Fibroblast of pulmonary artery (primary cell): ENCODE data around the gene CBX1.

Experiments
- DNase-seq: peaks from one replicate; pipeline ENCODE4 v3.0.0-alpha.2; 2010; ENCODE audit warnings: low read depth
- H3K4me3 ChIP-seq: replicated peaks from 2 replicates; pipeline ENCODE4 v1.5.1; 2011; ENCODE audit warnings: low read depth, mild to moderate bottlenecking, control low read depth, low read length, moderate library complexity
- TF ChIP-seq, protein P1 (sequence below): IDR thresholded peaks from 2 replicates; pipeline ENCODE4 v1.5.1; 2011; ENCODE audit warnings: mild to moderate bottlenecking, control low read depth, low read length, inconsistent platforms; ENCODE audit errors: missing control alignments

The CBX1 gene

DNA sequence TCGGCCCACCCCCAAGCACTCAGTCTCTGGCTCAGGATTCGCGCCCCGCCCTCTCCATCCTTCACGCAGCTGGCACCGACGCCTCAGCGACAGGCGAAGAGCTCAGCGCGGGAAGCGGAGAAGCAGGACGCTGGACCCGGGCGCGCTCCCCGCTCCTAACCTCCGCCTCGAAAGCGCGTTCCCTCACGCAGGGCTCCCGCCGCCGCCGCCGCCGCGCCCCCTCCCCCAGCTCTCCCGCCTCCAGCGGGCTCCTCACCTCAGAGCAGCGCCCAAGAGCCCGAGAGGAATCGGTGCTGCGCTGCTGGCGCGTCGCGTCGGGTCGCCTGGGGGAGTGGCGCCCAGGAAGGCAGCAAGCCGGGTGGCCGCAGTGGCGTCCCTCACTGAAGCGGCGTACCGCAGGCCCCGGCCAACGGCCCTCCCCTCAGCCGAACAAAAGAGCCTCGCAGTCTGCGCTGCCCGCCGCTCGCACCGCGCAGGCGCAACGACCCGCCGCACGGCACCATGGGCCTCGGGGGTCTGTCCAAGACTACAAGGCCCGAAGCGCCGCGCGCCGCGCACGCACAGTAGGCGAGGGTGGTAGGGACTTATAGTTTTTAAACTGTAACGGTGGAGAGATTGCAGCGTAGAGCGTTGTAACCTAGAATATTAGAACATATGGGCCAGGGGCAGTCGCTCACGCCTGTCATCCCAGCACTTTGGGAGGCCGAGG lies at the start of gene CBX1:
Gene CBX1 (minus strand): TSS at position 467 of the 709 bp plus-strand sequence. CDS start 24,474 bp downstream, outside the sequence.
- TF ChIP-seq, protein P1, sequence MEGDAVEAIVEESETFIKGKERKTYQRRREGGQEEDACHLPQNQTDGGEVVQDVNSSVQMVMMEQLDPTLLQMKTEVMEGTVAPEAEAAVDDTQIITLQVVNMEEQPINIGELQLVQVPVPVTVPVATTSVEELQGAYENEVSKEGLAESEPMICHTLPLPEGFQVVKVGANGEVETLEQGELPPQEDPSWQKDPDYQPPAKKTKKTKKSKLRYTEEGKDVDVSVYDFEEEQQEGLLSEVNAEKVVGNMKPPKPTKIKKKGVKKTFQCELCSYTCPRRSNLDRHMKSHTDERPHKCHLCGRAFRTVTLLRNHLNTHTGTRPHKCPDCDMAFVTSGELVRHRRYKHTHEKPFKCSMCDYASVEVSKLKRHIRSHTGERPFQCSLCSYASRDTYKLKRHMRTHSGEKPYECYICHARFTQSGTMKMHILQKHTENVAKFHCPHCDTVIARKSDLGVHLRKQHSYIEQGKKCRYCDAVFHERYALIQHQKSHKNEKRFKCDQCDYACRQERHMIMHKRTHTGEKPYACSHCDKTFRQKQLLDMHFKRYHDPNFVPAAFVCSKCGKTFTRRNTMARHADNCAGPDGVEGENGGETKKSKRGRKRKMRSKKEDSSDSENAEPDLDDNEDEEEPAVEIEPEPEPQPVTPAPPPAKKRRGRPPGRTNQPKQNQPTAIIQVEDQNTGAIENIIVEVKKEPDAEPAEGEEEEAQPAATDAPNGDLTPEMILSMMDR: no peak
- peak within 1 kb of the TSS; percentile 75 for H3K4me3 ChIP-seq
- peak; percentile 96 for DNase-seq

DNA sequence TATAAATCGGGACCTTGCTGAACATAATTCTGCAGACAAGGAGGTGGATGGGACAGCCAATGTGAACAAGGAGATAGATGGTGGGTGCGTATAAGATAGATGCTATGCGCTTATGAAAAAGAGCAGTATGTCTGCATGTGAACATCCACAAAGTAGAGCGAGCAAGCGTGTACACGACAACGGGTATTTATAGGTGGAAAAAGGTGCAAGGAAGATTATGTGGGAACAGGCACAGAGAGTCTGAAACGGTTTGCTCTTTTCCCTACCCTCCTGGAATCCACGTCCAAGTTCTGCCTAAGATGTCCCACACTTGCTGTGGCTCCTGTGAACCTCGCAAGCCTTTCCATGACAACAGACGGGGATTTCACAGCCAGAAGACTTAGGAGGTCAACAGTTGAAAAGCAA lies 49.3 kb upstream of the CBX1 start:
- DNase-seq: no peak
- no peak overlapping the region for H3K4me3 ChIP-seq
- TF ChIP-seq, protein P1: no peak

DNA sequence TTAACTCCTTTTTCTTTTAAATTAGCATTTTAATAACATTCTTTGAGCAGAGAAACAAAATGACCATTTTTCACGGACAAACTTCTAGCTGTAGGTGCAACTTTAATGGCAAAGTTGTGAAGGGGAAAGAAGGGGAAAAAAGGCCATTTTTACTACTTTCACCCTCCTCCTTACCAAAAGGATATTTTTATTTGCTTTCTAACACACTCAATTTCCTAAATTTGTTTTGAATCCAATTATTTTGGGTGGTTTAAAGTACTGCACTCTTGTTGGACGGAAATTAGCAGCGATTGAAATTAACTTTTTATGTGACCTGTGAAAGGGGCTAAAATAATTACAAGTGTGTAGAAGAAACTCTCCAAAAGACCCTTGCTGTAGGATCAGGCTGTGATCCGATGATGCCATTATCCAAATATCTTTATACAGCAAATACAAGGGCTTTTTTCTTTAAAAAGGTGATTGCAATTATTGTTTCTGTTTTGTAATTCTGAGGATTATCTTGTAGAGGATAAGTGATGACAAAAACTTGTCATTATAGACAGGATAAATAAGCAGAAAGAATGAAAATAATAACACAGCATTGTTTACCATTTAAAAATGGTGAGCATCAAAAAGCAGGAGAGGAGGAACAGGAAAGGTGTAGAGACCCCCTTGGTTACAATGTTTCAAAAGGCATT lies 48.6 kb upstream of the CBX1 start:
- no peak for DNase-seq
- H3K4me3 ChIP-seq: no peak overlapping the region
- TF ChIP-seq, protein P1: no peak

DNA sequence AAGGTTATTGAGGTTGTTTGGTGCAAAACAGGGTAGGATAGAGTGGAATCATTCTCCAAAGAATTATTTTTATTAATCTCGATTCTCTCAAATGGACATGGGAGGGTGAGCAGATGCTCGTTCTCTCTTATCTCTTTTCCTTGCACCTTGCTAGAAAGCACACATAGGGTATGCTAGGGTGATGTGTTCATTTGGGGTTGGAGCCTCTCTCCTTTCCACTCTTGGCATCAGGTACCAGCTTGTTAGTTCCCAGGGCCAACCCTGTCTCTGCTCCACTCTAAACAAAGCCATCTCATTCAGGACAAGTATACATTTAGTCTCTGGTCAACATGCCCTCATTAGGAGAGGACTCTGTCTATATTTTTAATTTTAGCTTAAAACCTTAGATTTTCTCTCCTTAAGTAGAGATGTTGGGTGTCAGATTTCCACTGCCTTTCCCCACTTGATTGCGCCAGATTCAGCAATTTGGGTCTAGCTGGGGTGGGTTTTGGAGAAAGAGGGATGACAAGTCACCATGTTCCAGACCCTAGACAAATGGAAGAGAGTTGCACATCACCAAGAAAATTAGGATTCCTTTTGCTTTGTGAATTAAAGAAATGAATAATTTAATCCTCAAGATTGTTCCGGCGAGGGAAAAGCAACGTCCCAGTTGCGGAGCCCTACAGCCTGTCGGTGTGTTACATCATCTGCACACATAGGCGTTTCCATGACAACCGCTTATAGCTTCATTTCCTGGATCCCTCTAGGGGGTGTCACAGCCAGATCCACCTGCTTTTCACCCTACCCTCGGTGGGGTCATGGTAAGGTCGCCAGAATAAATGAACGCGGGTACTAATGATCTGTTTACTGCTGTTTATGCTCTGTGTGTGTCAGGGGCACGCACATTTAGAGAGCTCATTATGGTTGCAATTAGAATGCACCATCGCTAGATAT lies 47.8 kb upstream of the CBX1 start:
- DNase-seq: peak; percentile 10
- TF ChIP-seq, protein P1: no peak
- no peak overlapping the region for H3K4me3 ChIP-seq

DNA sequence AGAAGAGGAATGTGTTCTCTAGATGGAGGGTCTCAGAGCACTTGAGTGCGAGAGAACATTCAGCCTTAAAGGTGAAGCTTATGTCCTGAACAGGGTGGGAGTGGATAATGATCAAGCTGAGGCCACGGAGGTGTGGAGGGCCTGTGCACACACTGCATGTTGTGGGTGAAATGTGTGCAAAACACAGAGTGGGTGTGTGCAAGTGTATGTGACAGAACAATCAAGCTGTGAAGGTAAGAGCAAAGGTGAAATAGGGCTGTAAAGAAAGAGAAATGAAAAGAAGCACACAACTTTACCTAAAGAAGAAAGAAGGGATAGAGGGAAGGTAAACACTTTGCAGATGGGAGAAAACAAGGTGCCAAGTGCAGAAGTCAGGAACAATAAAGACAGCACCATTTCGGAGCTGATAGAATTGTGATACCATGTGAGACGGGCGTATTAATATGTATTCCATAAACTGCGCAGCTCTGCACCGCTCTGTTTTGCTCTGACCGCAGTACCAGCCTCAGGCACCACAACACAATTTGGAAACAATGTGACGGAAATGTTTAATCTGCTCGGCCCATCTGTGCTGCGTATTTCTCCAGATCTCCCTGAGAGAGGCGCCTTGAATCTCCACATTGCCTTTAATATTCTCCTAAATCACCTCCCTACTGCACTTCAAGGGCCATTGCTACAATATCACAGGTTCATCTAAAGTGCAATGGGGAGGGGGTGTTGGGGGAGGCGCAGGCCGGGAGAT lies 46.9 kb upstream of the CBX1 start:
- DNase-seq: no peak
- TF ChIP-seq, protein P1: no peak
- no peak overlapping the region for H3K4me3 ChIP-seq
